ENCODE results near the gene CD8B.

CD8B gene

DNA sequence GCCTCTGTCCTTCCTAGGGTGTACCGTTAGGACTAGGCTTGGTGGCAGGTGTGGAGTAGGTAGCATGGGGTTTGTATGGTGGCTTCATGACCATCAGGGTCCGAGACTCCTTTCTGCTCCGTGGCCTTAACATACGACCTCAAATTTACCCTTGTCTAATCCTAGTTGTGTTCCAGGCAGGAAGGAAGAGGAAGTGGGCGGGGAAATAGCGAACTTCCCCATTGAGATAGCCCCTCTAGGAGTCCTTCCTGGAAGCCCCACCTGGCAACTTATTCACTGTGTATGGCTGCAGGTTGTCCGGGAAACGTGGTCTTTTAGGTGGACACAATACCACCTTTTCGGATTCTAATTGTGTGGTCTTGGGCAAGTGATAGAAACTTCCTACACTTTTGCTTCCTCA is 80.3 kb downstream of the CD8B start:
- Histone ChIP-seq H3K9ac (ENCODE audit: low read length) (no peak overlapping the region), H3K18ac (ENCODE audit: low read length) (no peak overlapping the region), H3K4ac (ENCODE audit: low read depth, low read length) (no peak overlapping the region), H3K36me3 (ENCODE audit: control insufficient read depth, insufficient read depth, low read length) (no peaks in the 10 kb centered on the region), H2BK120ac (ENCODE audit: low read depth, low read length) (no peak overlapping the region), H3K4me2 (ENCODE audit: low read length) (no peak overlapping the region), H3K27me3 (ENCODE audit: insufficient read depth, low read length, poor library complexity) (no peaks in the 10 kb centered on the region), H4K8ac (ENCODE audit: low read depth, low read length) (no peak overlapping the region), H4K5ac (ENCODE audit: low read length) (no peak overlapping the region), H3K23ac (ENCODE audit: low read length) (no peak overlapping the region), H2AK5ac (ENCODE audit: low read length) (no peak overlapping the region), H2BK5ac (ENCODE audit: low read length) (no peak overlapping the region), H3K79me1 (ENCODE audit: low read length) (no peaks in the 10 kb centered on the region), H2BK15ac (replicated peaks; ENCODE audit: low read depth) (no peak overlapping the region), H3K79me2 (ENCODE audit: control insufficient read depth, insufficient read depth, low read length) (no peaks in the 10 kb centered on the region), H3K27ac (ENCODE audit: low read depth, low read length) (no peak overlapping the region), H3K56ac (ENCODE audit: low read length) (no peak overlapping the region), H3K4me3 (ENCODE audit: low read length) (no peak overlapping the region), H3K4me1 (ENCODE audit: control insufficient read depth, low read depth, low read length) (no peaks in the 10 kb centered on the region)
- DNase-seq: no peak
- no CpG with 5 or more reads among the region's 9 CpGs for WGBS (ENCODE audit: extremely low coverage, insufficient coverage, low lambda C conversion rate)

GRCh38 chr2:86779971-86780370 is 81.7 kb downstream of the CD8B start:
- Histone ChIP-seq H3K27ac (ENCODE audit: low read depth, low read length) (no peak overlapping the region), H3K56ac (ENCODE audit: low read length) (no peak overlapping the region), H3K18ac (ENCODE audit: low read length) (no peak overlapping the region), H2BK120ac (ENCODE audit: low read depth, low read length) (no peak overlapping the region), H3K23ac (ENCODE audit: low read length) (no peak overlapping the region), H3K27me3 (ENCODE audit: insufficient read depth, low read length, poor library complexity) (no peaks in the 10 kb centered on the region), H3K4ac (ENCODE audit: low read depth, low read length) (no peak overlapping the region), H4K5ac (ENCODE audit: low read length) (no peak overlapping the region), H3K9ac (ENCODE audit: low read length) (no peak overlapping the region), H3K4me3 (ENCODE audit: low read length) (no peak overlapping the region), H3K36me3 (ENCODE audit: control insufficient read depth, insufficient read depth, low read length) (no peaks in the 10 kb centered on the region), H2BK15ac (replicated peaks; ENCODE audit: low read depth) (no peak overlapping the region), H2BK5ac (ENCODE audit: low read length) (no peak overlapping the region), H2AK5ac (ENCODE audit: low read length) (no peak overlapping the region), H3K4me2 (ENCODE audit: low read length) (no peak overlapping the region), H3K79me1 (ENCODE audit: low read length) (no peaks in the 10 kb centered on the region), H4K8ac (ENCODE audit: low read depth, low read length) (no peak overlapping the region), H3K4me1 (ENCODE audit: control insufficient read depth, low read depth, low read length) (no peaks in the 10 kb centered on the region), H3K79me2 (ENCODE audit: control insufficient read depth, insufficient read depth, low read length) (no peaks in the 10 kb centered on the region)
- no peak for DNase-seq
- WGBS (ENCODE audit: extremely low coverage, insufficient coverage, low lambda C conversion rate): no CpG with 5 or more reads among the region's 3 CpGs

- Histone ChIP-seq H2AK5ac (ENCODE audit: low read length) (no peak overlapping the region), H3K56ac (ENCODE audit: low read length) (no peak overlapping the region), H3K79me1 (ENCODE audit: low read length) (no peaks in the 10 kb centered on the region), H3K4me2 (ENCODE audit: low read length) (no peak overlapping the region), H2BK15ac (replicated peaks; ENCODE audit: low read depth) (no peak overlapping the region), H3K4me3 (ENCODE audit: low read length) (no peak overlapping the region), H3K9ac (ENCODE audit: low read length) (no peak overlapping the region), H2BK5ac (ENCODE audit: low read length) (no peak overlapping the region), H3K4me1 (ENCODE audit: control insufficient read depth, low read depth, low read length) (no peaks in the 10 kb centered on the region), H3K23ac (ENCODE audit: low read length) (no peak overlapping the region), H2BK120ac (ENCODE audit: low read depth, low read length) (no peak overlapping the region), H4K5ac (ENCODE audit: low read length) (no peak overlapping the region), H3K36me3 (ENCODE audit: control insufficient read depth, insufficient read depth, low read length) (no peaks in the 10 kb centered on the region), H4K8ac (ENCODE audit: low read depth, low read length) (no peak overlapping the region), H3K18ac (ENCODE audit: low read length) (no peak overlapping the region), H3K27ac (ENCODE audit: low read depth, low read length) (no peak overlapping the region), H3K79me2 (ENCODE audit: control insufficient read depth, insufficient read depth, low read length) (no peaks in the 10 kb centered on the region), H3K27me3 (ENCODE audit: insufficient read depth, low read length, poor library complexity) (no peaks in the 10 kb centered on the region), H3K4ac (ENCODE audit: low read depth, low read length) (no peak overlapping the region)
- WGBS (ENCODE audit: extremely low coverage, insufficient coverage, low lambda C conversion rate): no CpG with 5 or more reads among the region's 2 CpGs
- no peak for DNase-seq
Observed at GRCh38 chr2:86778957-86779356, 82.7 kb downstream of the CD8B start.

DNA sequence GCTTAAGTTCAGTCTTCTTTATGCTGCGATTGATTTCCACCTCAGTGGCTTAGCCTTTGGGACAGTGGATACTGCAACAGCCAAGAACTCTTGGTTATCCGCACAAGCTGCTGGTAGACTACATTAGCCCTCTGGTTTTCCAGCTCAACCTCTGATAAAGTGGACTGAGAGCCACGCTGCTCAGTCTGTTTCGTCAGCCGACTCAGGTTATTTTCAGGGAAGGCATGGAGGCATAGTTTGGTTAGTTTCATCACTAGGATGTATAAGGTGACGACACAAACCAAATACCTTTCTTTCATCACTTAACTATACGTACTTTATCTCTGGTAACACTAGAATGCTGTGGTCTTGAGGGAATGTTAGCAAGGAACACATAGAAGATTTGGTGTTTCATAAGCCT is 85.2 kb downstream of the CD8B start:
- Histone ChIP-seq H3K27ac (ENCODE audit: low read depth, low read length) (no peak overlapping the region), H3K9ac (ENCODE audit: low read length) (no peak overlapping the region), H2BK15ac (replicated peaks; ENCODE audit: low read depth) (no peak overlapping the region), H3K56ac (ENCODE audit: low read length) (no peak overlapping the region), H2BK5ac (ENCODE audit: low read length) (no peak overlapping the region), H3K79me1 (ENCODE audit: low read length) (no peaks in the 10 kb centered on the region), H4K8ac (ENCODE audit: low read depth, low read length) (no peak overlapping the region), H2AK5ac (ENCODE audit: low read length) (no peak overlapping the region), H3K4me2 (ENCODE audit: low read length) (no peak overlapping the region), H3K18ac (ENCODE audit: low read length) (no peak overlapping the region), H3K36me3 (ENCODE audit: control insufficient read depth, insufficient read depth, low read length) (no peaks in the 10 kb centered on the region), H3K79me2 (ENCODE audit: control insufficient read depth, insufficient read depth, low read length) (no peaks in the 10 kb centered on the region), H3K23ac (ENCODE audit: low read length) (no peak overlapping the region), H3K4me3 (ENCODE audit: low read length) (no peak overlapping the region), H3K27me3 (ENCODE audit: insufficient read depth, low read length, poor library complexity) (no peaks in the 10 kb centered on the region), H4K5ac (ENCODE audit: low read length) (no peak overlapping the region), H3K4ac (ENCODE audit: low read depth, low read length) (no peak overlapping the region), H3K4me1 (ENCODE audit: control insufficient read depth, low read depth, low read length) (no peaks in the 10 kb centered on the region), H2BK120ac (ENCODE audit: low read depth, low read length) (no peak overlapping the region)
- WGBS (ENCODE audit: extremely low coverage, insufficient coverage, low lambda C conversion rate): no CpG with 5 or more reads among the region's 7 CpGs
- no peak for DNase-seq

DNA sequence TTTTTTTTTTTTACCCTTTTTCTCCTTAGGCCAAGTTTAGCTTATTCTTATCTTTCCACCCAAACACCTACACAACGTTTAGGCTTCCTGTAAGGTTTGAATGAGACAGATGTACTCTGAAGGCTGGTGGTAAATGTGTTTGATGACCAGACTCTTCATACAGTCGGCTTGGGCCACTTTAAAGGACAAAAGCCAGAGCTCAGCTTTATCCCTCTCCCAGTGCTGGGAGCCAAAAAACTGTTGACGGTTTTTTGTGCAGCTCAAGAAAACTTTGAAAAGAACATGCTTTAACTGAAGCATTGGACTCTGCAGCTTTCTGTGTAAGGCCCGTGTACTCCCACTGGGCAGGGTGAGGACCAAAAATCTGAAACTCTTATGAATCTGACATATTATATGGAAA is 86.3 kb downstream of the CD8B start:
- H3K18ac ChIP-seq (ENCODE audit: low read length): no peak overlapping the region
- no peak overlapping the region for H4K8ac ChIP-seq (ENCODE audit: low read depth, low read length)
- H3K79me2 ChIP-seq (ENCODE audit: control insufficient read depth, insufficient read depth, low read length): no peaks in the 10 kb centered on the region
- H3K79me1 ChIP-seq (ENCODE audit: low read length): no peaks in the 10 kb centered on the region
- no peak overlapping the region for H2BK5ac ChIP-seq (ENCODE audit: low read length)
- H2BK120ac ChIP-seq (ENCODE audit: low read depth, low read length): no peak overlapping the region
- H3K36me3 ChIP-seq (ENCODE audit: control insufficient read depth, insufficient read depth, low read length): no peaks in the 10 kb centered on the region
- H3K4me2 ChIP-seq (ENCODE audit: low read length): no peak overlapping the region
- H3K27me3 ChIP-seq (ENCODE audit: insufficient read depth, low read length, poor library complexity): no peaks in the 10 kb centered on the region
- WGBS (ENCODE audit: extremely low coverage, insufficient coverage, low lambda C conversion rate): no CpG with 5 or more reads among the region's 4 CpGs
- no peak for DNase-seq
- H3K4ac ChIP-seq (ENCODE audit: low read depth, low read length): no peak overlapping the region
- H2BK15ac ChIP-seq (replicated peaks; ENCODE audit: low read depth): no peak overlapping the region
- H4K5ac ChIP-seq (ENCODE audit: low read length): no peak overlapping the region
- no peak overlapping the region for H2AK5ac ChIP-seq (ENCODE audit: low read length)
- H3K9ac ChIP-seq (ENCODE audit: low read length): no peak overlapping the region
- no peak overlapping the region for H3K27ac ChIP-seq (ENCODE audit: low read depth, low read length)
- H3K56ac ChIP-seq (ENCODE audit: low read length): no peak overlapping the region
- H3K23ac ChIP-seq (ENCODE audit: low read length): no peak overlapping the region
- H3K4me3 ChIP-seq (ENCODE audit: low read length): no peak overlapping the region
- no peaks in the 10 kb centered on the region for H3K4me1 ChIP-seq (ENCODE audit: control insufficient read depth, low read depth, low read length)

GRCh38 chr2:86774862-86775261 is 86.8 kb downstream of the CD8B start:
- Histone ChIP-seq H3K4me3 (ENCODE audit: low read length) (no peak overlapping the region), H3K79me1 (ENCODE audit: low read length) (no peaks in the 10 kb centered on the region), H2BK5ac (ENCODE audit: low read length) (no peak overlapping the region), H2AK5ac (ENCODE audit: low read length) (no peak overlapping the region), H3K27me3 (ENCODE audit: insufficient read depth, low read length, poor library complexity) (no peaks in the 10 kb centered on the region), H4K8ac (ENCODE audit: low read depth, low read length) (no peak overlapping the region), H3K27ac (ENCODE audit: low read depth, low read length) (no peak overlapping the region), H3K23ac (ENCODE audit: low read length) (no peak overlapping the region), H2BK120ac (ENCODE audit: low read depth, low read length) (no peak overlapping the region), H3K36me3 (ENCODE audit: control insufficient read depth, insufficient read depth, low read length) (no peaks in the 10 kb centered on the region), H3K9ac (ENCODE audit: low read length) (no peak overlapping the region), H3K18ac (ENCODE audit: low read length) (no peak overlapping the region), H4K5ac (ENCODE audit: low read length) (no peak overlapping the region), H2BK15ac (replicated peaks; ENCODE audit: low read depth) (no peak overlapping the region), H3K4ac (ENCODE audit: low read depth, low read length) (no peak overlapping the region), H3K4me2 (ENCODE audit: low read length) (no peak overlapping the region), H3K56ac (ENCODE audit: low read length) (no peak overlapping the region), H3K4me1 (ENCODE audit: control insufficient read depth, low read depth, low read length) (no peaks in the 10 kb centered on the region), H3K79me2 (ENCODE audit: control insufficient read depth, insufficient read depth, low read length) (no peaks in the 10 kb centered on the region)
- DNase-seq: no peak
- no CpG with 5 or more reads among the region's 5 CpGs for WGBS (ENCODE audit: extremely low coverage, insufficient coverage, low lambda C conversion rate)
